ENCODE results near the gene MNT.

DNA sequence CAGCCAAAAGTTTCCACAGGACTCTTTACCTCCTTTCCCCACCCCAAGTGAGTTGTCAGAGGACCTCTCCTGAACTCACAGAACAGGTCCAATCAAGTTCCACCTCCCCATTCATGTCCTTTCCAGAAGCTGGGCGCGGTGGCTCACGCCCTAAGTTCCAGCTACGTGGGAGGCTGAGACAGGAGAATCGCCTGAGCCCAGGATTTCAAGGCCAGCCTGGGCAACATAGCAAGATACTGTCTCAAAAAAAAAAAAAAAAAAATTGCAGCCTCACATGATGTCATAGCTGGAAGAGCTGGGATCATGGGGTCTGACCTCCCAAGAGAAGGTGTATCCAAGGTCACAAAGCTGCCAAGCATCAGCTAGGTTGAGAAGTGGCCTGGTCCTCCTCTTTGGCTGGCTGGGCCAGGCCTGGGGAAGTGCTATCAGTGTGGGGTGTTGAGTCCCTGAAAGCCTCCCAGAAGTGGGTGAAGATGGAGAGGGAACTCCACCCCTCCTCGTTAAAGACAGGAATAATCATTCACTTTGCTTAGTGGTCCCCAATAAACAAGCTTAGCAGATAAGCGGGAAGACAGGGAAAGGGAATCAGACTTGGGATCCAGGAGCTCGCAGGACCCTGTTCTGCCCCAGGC is 5.5 kb upstream of the MNT start:
- TF ChIP-seq, protein P1, sequence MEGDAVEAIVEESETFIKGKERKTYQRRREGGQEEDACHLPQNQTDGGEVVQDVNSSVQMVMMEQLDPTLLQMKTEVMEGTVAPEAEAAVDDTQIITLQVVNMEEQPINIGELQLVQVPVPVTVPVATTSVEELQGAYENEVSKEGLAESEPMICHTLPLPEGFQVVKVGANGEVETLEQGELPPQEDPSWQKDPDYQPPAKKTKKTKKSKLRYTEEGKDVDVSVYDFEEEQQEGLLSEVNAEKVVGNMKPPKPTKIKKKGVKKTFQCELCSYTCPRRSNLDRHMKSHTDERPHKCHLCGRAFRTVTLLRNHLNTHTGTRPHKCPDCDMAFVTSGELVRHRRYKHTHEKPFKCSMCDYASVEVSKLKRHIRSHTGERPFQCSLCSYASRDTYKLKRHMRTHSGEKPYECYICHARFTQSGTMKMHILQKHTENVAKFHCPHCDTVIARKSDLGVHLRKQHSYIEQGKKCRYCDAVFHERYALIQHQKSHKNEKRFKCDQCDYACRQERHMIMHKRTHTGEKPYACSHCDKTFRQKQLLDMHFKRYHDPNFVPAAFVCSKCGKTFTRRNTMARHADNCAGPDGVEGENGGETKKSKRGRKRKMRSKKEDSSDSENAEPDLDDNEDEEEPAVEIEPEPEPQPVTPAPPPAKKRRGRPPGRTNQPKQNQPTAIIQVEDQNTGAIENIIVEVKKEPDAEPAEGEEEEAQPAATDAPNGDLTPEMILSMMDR (IDR thresholded peaks at IDR 0.05), result no peak
- no peak for TF ChIP-seq ZFX (IDR thresholded peaks at IDR 0.05; ENCODE audit: borderline replicate concordance)
